Endothelial cell of umbilical vein (primary cell): ENCODE data around the gene CAMK2N2. TPM values are rescaled to one million over a fixed set of nuclear protein-coding genes. Genes with fewer than 3 reads are reported as not detected.

Experiments
- BruUV-seq: library from RNA; stranded (reverse); fragments of 400-500 nt; replicated peaks from 2 replicates; lab custom pipeline; 2021; lab: Mats Ljungman, UMichigan
- CTCF ChIA-PET: fragments of 300-600, 350-600 bp; sonication (Branson Sonifier 250); formaldehyde crosslinking; loops from one replicate; lab custom pipeline; 2021; ENCODE audit warnings: antibody characterized with exemption, inconsistent platforms; lab: Charles Lee
- POLR2A ChIA-PET: fragments of 300-600, 350-600 bp; sonication (Branson Sonifier 250); formaldehyde crosslinking; loops from one replicate; lab custom pipeline; 2021; ENCODE audit warnings: antibody characterized with exemption, inconsistent platforms; lab: Charles Lee
- DNase-seq: peaks from one replicate; pipeline ENCODE4 v3.0.0-alpha.2; 2011; ENCODE audit warnings: low read depth, low spot score
- FAIRE-seq: peaks from 2 replicates; lab custom pipeline; 2011; peaks lifted over from hg19 to GRCh38; lab: Jason Lieb, UNC
- H2AFZ ChIP-seq: 2 replicates; pipeline ENCODE4 v1.6.0; 2012; ENCODE audit warnings: low read depth, low read length, control low read depth, inconsistent platforms
- H3K27ac ChIP-seq: 2 replicates; pipeline ENCODE4 v1.5.1; 2011; ENCODE audit warnings: low read depth, mild to moderate bottlenecking, control low read depth, low read length, moderate library complexity; ENCODE audit not compliant: insufficient read depth
- H3K27me3 ChIP-seq, 2 experiments: 2 replicates each; pipeline versions ENCODE4 v1.6.0 to v1.6.1; 2011; ENCODE audit warnings: low read length in 2 of 2, mixed read lengths in 1 of 2; ENCODE audit not compliant: control insufficient read depth in 2 of 2, insufficient read depth in 2 of 2
- H3K36me3 ChIP-seq, 2 experiments: 2 replicates in 1 of 2; 3 replicates in 1 of 2; pipeline ENCODE4 v1.5.1; 2011; ENCODE audit warnings: low read length in 2 of 2, mild to moderate bottlenecking in 1 of 2, moderate library complexity in 1 of 2; ENCODE audit not compliant: control insufficient read depth in 2 of 2, insufficient read depth in 2 of 2; ENCODE audit errors: extremely low read depth in 1 of 2
- H3K4me1 ChIP-seq: 3 replicates; pipeline ENCODE4 v1.5.1; 2011; ENCODE audit warnings: mild to moderate bottlenecking, low read length; ENCODE audit not compliant: control insufficient read depth, insufficient read depth; ENCODE audit errors: extremely low read depth
- H3K4me2 ChIP-seq: 2 replicates; pipeline ENCODE4 v1.6.1; 2011; ENCODE audit warnings: low read length, control low read depth, mixed read lengths; ENCODE audit not compliant: insufficient read depth
- H3K4me3 ChIP-seq, 3 experiments: fragments of 200-600 bp in 1 of 3; sonication (generic), shearing (Covaris generic) in 1 of 3; replicated peaks in 1 of 3; 2 replicates each; pipeline ENCODE4 v1.5.1; 2011 to 2016; ENCODE audit warnings: control low read depth in 3 of 3, low read length in 3 of 3, mild to moderate bottlenecking in 2 of 3, inconsistent platforms in 1 of 3, low read depth in 1 of 3, moderate library complexity in 1 of 3; ENCODE audit not compliant: insufficient read depth in 1 of 3
- H3K79me2 ChIP-seq: 2 replicates; pipeline ENCODE4 v1.6.0; 2012; ENCODE audit warnings: low read length, inconsistent platforms; ENCODE audit not compliant: control insufficient read depth, insufficient read depth
- H3K9ac ChIP-seq: replicated peaks from 2 replicates; pipeline ENCODE3; 2011; ENCODE audit warnings: low read length, control low read depth; ENCODE audit not compliant: insufficient read depth; ENCODE audit errors: extremely low read depth
- H3K9me1 ChIP-seq: replicated peaks from 3 replicates; pipeline ENCODE4 v1.6.0; 2011; ENCODE audit warnings: mild to moderate bottlenecking, low read length; ENCODE audit not compliant: control insufficient read depth, insufficient read depth; ENCODE audit errors: extremely low read depth
- H3K9me3 ChIP-seq: replicated peaks from 2 replicates; pipeline ENCODE4 v1.5.1; 2012; ENCODE audit warnings: low read length, inconsistent platforms; ENCODE audit not compliant: control insufficient read depth, insufficient read depth
- H4K20me1 ChIP-seq: replicated peaks from 2 replicates; pipeline ENCODE3; 2011; ENCODE audit warnings: mild to moderate bottlenecking, low read length; ENCODE audit not compliant: control insufficient read depth, insufficient read depth; ENCODE audit errors: extremely low read depth
- CTCF ChIP-seq, 2 donors: IDR thresholded peaks; 1 replicate in 1 of 2; 2 replicates in 1 of 2; pipeline ENCODE4 v1.5.1; 2011; ENCODE audit warnings: low read length in 2 of 2, mild to moderate bottlenecking in 2 of 2, moderate library complexity in 2 of 2, control low read depth in 1 of 2, inconsistent platforms in 1 of 2, low read depth in 1 of 2; ENCODE audit not compliant: insufficient read depth in 1 of 2; ENCODE audit errors: extremely low read depth in 1 of 2
- EZH2 ChIP-seq: IDR thresholded peaks from 2 replicates; pipeline ENCODE4 v1.6.1; 2012; ENCODE audit warnings: borderline replicate concordance, low read depth, mild to moderate bottlenecking, moderate library complexity, low read length, inconsistent platforms; ENCODE audit not compliant: severe bottlenecking
- FOS ChIP-seq: IDR thresholded peaks from 2 replicates; pipeline ENCODE4 v1.6.1; 2011; ENCODE audit warnings: mild to moderate bottlenecking, low read length, moderate library complexity, borderline replicate concordance; ENCODE audit not compliant: insufficient read depth
- GATA2 ChIP-seq: IDR thresholded peaks from 2 replicates; pipeline ENCODE4 v1.7.0; 2011; ENCODE audit warnings: low read depth, mild to moderate bottlenecking, moderate library complexity, mixed read lengths, low read length; ENCODE audit not compliant: insufficient read length, insufficient read depth
- JUN ChIP-seq: IDR thresholded peaks from 2 replicates; pipeline ENCODE4 v1.6.1; 2011; ENCODE audit warnings: borderline replicate concordance, low read depth; ENCODE audit not compliant: insufficient read length, insufficient read depth
- MAX ChIP-seq: IDR thresholded peaks from 2 replicates; pipeline ENCODE4 v1.6.1; 2011; ENCODE audit not compliant: insufficient read depth, insufficient read length
- MYC ChIP-seq: IDR thresholded peaks from one replicate; pipeline ENCODE4 v1.6.1; 2011; ENCODE audit warnings: mild to moderate bottlenecking, low read depth, low read length
- POLR2A ChIP-seq: IDR thresholded peaks from 2 replicates; pipeline ENCODE4 v1.6.1; 2012; ENCODE audit warnings: low read depth, mild to moderate bottlenecking, control low read depth, low read length
- POLR2AphosphoS5 ChIP-seq: IDR thresholded peaks from 2 replicates; pipeline ENCODE4 v1.6.1; 2012; ENCODE audit warnings: low read depth, mild to moderate bottlenecking, control low read depth, low read length, moderate library complexity; ENCODE audit not compliant: insufficient read depth
- dilution Hi-C: fragments of 300-500 bp; cut with MboI; formaldehyde crosslinking; loops from one replicate; pipeline ENCODE4 v1.15.0; 2019; ENCODE audit warnings: low sequenced_read_pairs; ENCODE audit not compliant: extremely low pct_ligation_motif_present
- intact Hi-C: fragments of 100-400 bp; cut with micrococcal nuclease; formaldehyde crosslinking; loops from one replicate; pipeline ENCODE4 v1.10.0; 2022
- polyA plus RNA-seq, 4 experiments: library from polyadenylated mRNA; depleted of rRNA in 3 of 4; stranded (reverse) in 3 of 4; unstranded in 1 of 4; fragments of >200 nt; gene quantifications; 2 replicates each; pipeline versions ENCODE4 v1.2.1 to v1.2.3, GENCODE V29; 2011 to 2012; ENCODE audit warnings: missing spikeins in 1 of 4
- total RNA-seq: library from RNA; stranded (reverse); gene quantifications from 2 replicates; pipeline ENCODE4 v1.2.3, GENCODE V29; 2021

Gene CAMK2N2
- total and polyA plus RNA-seq, 2 donors (not counting 3 experiments of a cell fraction or from before 2014, with no cell fraction given) = 0.11 TPM; not detected in 1

DNA sequence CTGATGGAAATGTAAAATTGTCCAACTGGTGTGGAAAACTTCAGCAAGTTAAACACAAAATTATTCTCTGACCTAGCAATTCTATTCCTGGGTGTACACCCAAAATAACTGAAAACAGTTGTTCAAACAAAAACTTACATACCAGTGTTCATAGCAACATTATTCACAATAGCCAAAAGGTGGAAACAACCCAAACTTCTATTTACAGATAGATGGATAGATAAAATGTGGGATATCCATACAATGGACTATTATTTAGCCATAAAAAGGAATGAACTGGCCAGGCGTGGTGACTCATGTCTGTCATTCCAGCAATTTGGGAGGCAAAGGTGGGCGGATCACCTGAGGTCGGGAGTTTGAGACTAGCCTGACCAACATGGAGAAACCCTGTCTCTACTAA lies 38.8 kb downstream of the CAMK2N2 start:
- no peak overlapping the region for H3K4me3 ChIP-seq
- H4K20me1 ChIP-seq = no peaks in the 10 kb centered on the region
- intact Hi-C loops = no loop called here
- no peak overlapping the region for H3K9ac ChIP-seq
- FAIRE-seq (no peak), DNase-seq (no peak)
- H3K9me3 ChIP-seq = no peaks in the 10 kb centered on the region
- no peak for TF ChIP-seq MYC
- TF ChIP-seq JUN = no peak
- no peak for TF ChIP-seq POLR2A
- TF ChIP-seq EZH2 = no peak
- no peak for TF ChIP-seq GATA2
- TF ChIP-seq FOS = no peak
- TF ChIP-seq POLR2AphosphoS5 = no peak
- no peak for TF ChIP-seq CTCF (IDR thresholded peaks at IDR 0.05; ENCODE audit: extremely low read depth in 1 of 2, insufficient read depth in 1 of 2, low read depth in 1 of 2, low read length in 2 of 2)
- no peak for TF ChIP-seq MAX
- dilution Hi-C loops = no loop called here
- H3K4me2 ChIP-seq = no peak overlapping the region
- H3K79me2 ChIP-seq = no peaks in the 10 kb centered on the region
- H3K27ac ChIP-seq = no peak overlapping the region
- no TSS peak for BruUV-seq
- H3K36me3 ChIP-seq = no peaks in the 10 kb centered on the region
- H3K27me3 ChIP-seq = peaks cover 2 to 9% of the 10 kb centered on the region in 2 experiments
- H2AFZ ChIP-seq = no peak overlapping the region
- no peaks in the 10 kb centered on the region for H3K9me1 ChIP-seq
- no peaks in the 10 kb centered on the region for H3K4me1 ChIP-seq
- CTCF ChIA-PET = interaction anchor here (0.6 kb wide), 1 partner anchor 71 kb away, joined by 4 read pairs; no protein-coding TSS in a partner anchor
- POLR2A ChIA-PET = no interaction called here
